Body of pancreas (tissue), 4 donors: ENCODE measurements around the gene SGMS1. TPM values are rescaled to one million over a fixed set of nuclear protein-coding genes. Genes with fewer than 3 reads are reported as not detected.
A peak's percentile ranks its signal among the peaks of the same experiment; 100 is the strongest.

Experiments
- ATAC-seq: fragments of 150-250 bp; one replicate; pipeline ENCODE4 v1.9.1; 2016
- DNase-seq, 4 donors: peaks; one replicate each; pipeline ENCODE4 v3.0.0-alpha.2; 2019
- H3K27ac ChIP-seq, 4 donors: fragments of 200-600 bp; sonication (generic); 1 replicate in 3 of 4; 2 replicates in 1 of 4; pipeline versions ENCODE4 v1.5.1 to v1.6.1; 2016 to 2019; ENCODE audit warnings: mild to moderate bottlenecking in 1 of 4, mixed read lengths in 1 of 4, moderate library complexity in 1 of 4
- H3K27me3 ChIP-seq, 2 donors: fragments of 200-600 bp; sonication (generic); one replicate each; pipeline ENCODE4 v1.6.0; 2016; ENCODE audit warnings: mild to moderate bottlenecking in 1 of 2
- H3K36me3 ChIP-seq, 2 donors: fragments of 200-600 bp; sonication (generic); replicated peaks in 1 of 2; 2 replicates each; pipeline ENCODE4 v1.5.1; 2016; ENCODE audit warnings: low read depth in 2 of 2; ENCODE audit not compliant: insufficient read depth in 1 of 2
- H3K4me1 ChIP-seq: fragments of 200-600 bp; sonication (generic); one replicate; pipeline ENCODE4 v1.6.0; 2016
- H3K4me3 ChIP-seq, 2 donors: fragments of 200-600 bp; sonication (generic); 1 replicate in 1 of 2; 2 replicates in 1 of 2; pipeline ENCODE4 v1.5.1; 2016 to 2019
- H3K9me3 ChIP-seq, 3 donors: fragments of 200-600 bp; sonication (generic); 1 replicate in 2 of 3; 2 replicates in 1 of 3; pipeline ENCODE4 v1.5.1; 2016
- POLR2A ChIP-seq, 3 donors: fragments of 450-650 bp; IDR thresholded peaks; one replicate each; pipeline ENCODE4 v1.6.1; 2016; ENCODE audit warnings: antibody characterized with exemption in 3 of 3, mild to moderate bottlenecking in 2 of 3
- WGBS, 2 donors: methylation state at CpG; one replicate each; pipeline ENCODE4 v1.1.5; 2017; 5-methylcytosine and 5-hydroxymethylcytosine counted together
- intact Hi-C: fragments of 100-400 bp; cut with DNase I; formaldehyde crosslinking; loops from one replicate; pipeline ENCODE4 v1.15.1; 2023
- total RNA-seq, 2 donors: library from RNA; depleted of rRNA; stranded (reverse); fragments of >200 nt; gene quantifications; one replicate each; pipeline ENCODE4 v1.1.0, GENCODE V29; 2016
- TF ChIP-seq, protein P1 (sequence below), 7 experiments: fragments of 450-650 bp in 4 of 7; fragments of 200-600 bp in 3 of 7; sonication (generic) in 3 of 7; IDR thresholded peaks; one replicate each; pipeline ENCODE4 v1.5.1; 2016 to 2019; ENCODE audit warnings: antibody characterized with exemption in 7 of 7

SGMS1 gene
- total RNA-seq, 2 donors from 2014 or later = 46.2 to 68.9 TPM

- no peak overlapping the region for H3K27ac ChIP-seq
- no peak for TF ChIP-seq POLR2A (IDR thresholded peaks at IDR 0.05)
- TF ChIP-seq, protein P1, sequence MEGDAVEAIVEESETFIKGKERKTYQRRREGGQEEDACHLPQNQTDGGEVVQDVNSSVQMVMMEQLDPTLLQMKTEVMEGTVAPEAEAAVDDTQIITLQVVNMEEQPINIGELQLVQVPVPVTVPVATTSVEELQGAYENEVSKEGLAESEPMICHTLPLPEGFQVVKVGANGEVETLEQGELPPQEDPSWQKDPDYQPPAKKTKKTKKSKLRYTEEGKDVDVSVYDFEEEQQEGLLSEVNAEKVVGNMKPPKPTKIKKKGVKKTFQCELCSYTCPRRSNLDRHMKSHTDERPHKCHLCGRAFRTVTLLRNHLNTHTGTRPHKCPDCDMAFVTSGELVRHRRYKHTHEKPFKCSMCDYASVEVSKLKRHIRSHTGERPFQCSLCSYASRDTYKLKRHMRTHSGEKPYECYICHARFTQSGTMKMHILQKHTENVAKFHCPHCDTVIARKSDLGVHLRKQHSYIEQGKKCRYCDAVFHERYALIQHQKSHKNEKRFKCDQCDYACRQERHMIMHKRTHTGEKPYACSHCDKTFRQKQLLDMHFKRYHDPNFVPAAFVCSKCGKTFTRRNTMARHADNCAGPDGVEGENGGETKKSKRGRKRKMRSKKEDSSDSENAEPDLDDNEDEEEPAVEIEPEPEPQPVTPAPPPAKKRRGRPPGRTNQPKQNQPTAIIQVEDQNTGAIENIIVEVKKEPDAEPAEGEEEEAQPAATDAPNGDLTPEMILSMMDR (IDR thresholded peaks at IDR 0.05) = no peak
- H3K27me3 ChIP-seq = no peaks in the 10 kb centered on the region
- WGBS, 2 donors = 94 to 99% methylated on average over 3 of the region's 3 CpGs
- H3K4me3 ChIP-seq = no peak overlapping the region
- ATAC-seq (no peak), DNase-seq (no peak)
- no peaks in the 10 kb centered on the region for H3K36me3 ChIP-seq
- no peaks in the 10 kb centered on the region for H3K9me3 ChIP-seq
- intact Hi-C loops = no loop called here
- H3K4me1 ChIP-seq = peaks cover 9% of the 10 kb centered on the region
These were observed 103.6 kb downstream of the SGMS1 start for GRCh38 chr10:50520115-50520514.

GRCh38 chr10:50517626-50518025, 106.1 kb downstream of the SGMS1 start:
- Histone ChIP-seq H3K4me1 (peaks cover 24% of the 10 kb centered on the region), H3K27me3 (no peaks in the 10 kb centered on the region), H3K27ac (no peak overlapping the region), H3K4me3 (no peak overlapping the region), H3K9me3 (no peaks in the 10 kb centered on the region), H3K36me3 (no peaks in the 10 kb centered on the region)
- TF ChIP-seq, protein P1 (IDR thresholded peaks at IDR 0.05) = no peak
- no peak for TF ChIP-seq POLR2A (IDR thresholded peaks at IDR 0.05)
- ATAC-seq (no peak), DNase-seq (no peak)
- intact Hi-C loops = no loop called here
- WGBS, 2 donors = 73 to 80% methylated on average over 3 of the region's 3 CpGs

DNA sequence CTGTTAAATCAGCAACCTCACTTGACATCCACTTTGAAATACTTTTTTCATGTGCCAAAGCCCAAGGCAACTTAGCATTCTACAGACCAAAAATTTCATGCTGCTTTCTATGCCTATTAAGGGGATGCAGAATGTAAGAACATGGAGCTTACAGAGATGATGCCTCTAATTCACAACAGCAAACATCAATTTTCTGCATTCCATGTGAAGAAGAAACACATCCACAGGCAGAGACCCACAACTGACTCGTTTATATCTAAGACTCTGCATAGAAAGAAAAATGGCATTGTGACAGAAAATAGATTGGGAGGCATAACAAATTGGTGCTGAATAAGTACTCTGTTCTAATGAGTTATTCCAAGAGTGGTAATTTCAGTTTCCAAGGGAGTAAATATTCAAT, 107.6 kb downstream of the SGMS1 start:
- Histone ChIP-seq H3K27ac (no peak overlapping the region), H3K4me3 (no peak overlapping the region), H3K36me3 (no peaks in the 10 kb centered on the region), H3K27me3 (no peaks in the 10 kb centered on the region), H3K9me3 (no peaks in the 10 kb centered on the region), H3K4me1 (peaks cover 39% of the 10 kb centered on the region)
- ATAC-seq (no peak), DNase-seq (no peak)
- intact Hi-C loops = no loop called here
- TF ChIP-seq, protein P1 (IDR thresholded peaks at IDR 0.05) = no peak
- TF ChIP-seq POLR2A (IDR thresholded peaks at IDR 0.05) = no peak
- WGBS, 2 donors = 38 to 40% methylated on average over 1 of the region's 1 CpG

DNA sequence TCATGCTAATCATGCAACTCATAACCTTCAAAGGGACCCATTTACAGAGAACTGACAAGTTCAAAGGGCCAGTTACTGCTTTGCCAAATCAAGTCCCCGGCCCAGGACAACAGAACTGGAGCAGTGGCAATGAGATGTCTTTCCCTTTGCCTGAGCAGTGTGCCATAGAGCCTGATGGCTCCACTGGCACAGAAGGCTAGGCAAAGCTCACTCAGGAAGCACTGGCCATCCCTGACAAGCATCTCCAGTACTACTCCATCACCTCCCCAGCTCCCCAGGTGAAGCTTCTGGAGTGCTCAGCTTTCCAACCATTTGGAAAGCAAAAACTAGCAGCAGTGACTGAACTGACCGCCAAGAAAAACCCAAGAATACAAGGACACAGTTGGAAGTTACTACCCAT, 108.3 kb downstream of the SGMS1 start:
- Histone ChIP-seq H3K4me1 (peaks cover 39% of the 10 kb centered on the region), H3K4me3 (no peak overlapping the region), H3K27ac (peak overlapping the region in 1 of 4 donors; percentile 12), H3K36me3 (no peaks in the 10 kb centered on the region), H3K9me3 (no peaks in the 10 kb centered on the region), H3K27me3 (no peaks in the 10 kb centered on the region)
- ATAC-seq = no peak
- DNase-seq = no peak
- intact Hi-C loops = no loop called here
- 71 to 79% methylated on average over 2 of the region's 2 CpGs for WGBS, 2 donors
- TF ChIP-seq POLR2A (IDR thresholded peaks at IDR 0.05) = no peak
- TF ChIP-seq, protein P1 (IDR thresholded peaks at IDR 0.05) = no peak

GRCh38 chr10:50514995-50515394, 108.8 kb downstream of the SGMS1 start:
- Histone ChIP-seq H3K4me1 (peaks cover 39% of the 10 kb centered on the region), H3K27ac (peak overlapping the region in 2 of 4 donors; percentile 4 to 12), H3K9me3 (no peaks in the 10 kb centered on the region), H3K4me3 (no peak overlapping the region), H3K36me3 (no peaks in the 10 kb centered on the region), H3K27me3 (no peaks in the 10 kb centered on the region)
- 25 to 50% methylated on average over 2 of the region's 2 CpGs for WGBS, 2 donors
- intact Hi-C loops = no loop called here
- TF ChIP-seq, protein P1 (IDR thresholded peaks at IDR 0.05) = no peak
- no peak for TF ChIP-seq POLR2A (IDR thresholded peaks at IDR 0.05)
- ATAC-seq (no peak), DNase-seq (peak in 1 of 4 donors; percentile 23)
